Esophagus squamous epithelium (tissue), 4 donors: ENCODE measurements around the gene TSPAN11.

Experiments used
- CTCF ChIP-seq, 6 experiments: fragments of 450-650 bp in 4 of 6; fragments of 200-600 bp in 2 of 6; sonication (generic) in 2 of 6; IDR thresholded peaks; one replicate each; pipeline ENCODE4 v1.5.1; 2016 to 2019; ENCODE audit warnings: antibody characterized with exemption in 6 of 6, mild to moderate bottlenecking in 4 of 6, moderate library complexity in 4 of 6
- POLR2A ChIP-seq, 4 donors: fragments of 450-650 bp; IDR thresholded peaks; one replicate each; pipeline ENCODE4 v1.6.1; 2017; ENCODE audit warnings: antibody characterized with exemption in 4 of 4, mild to moderate bottlenecking in 4 of 4, moderate library complexity in 3 of 4

GRCh38 chr12:31009976-31010375 is 83.4 kb downstream of the TSPAN11 start:
- TF ChIP-seq CTCF (IDR thresholded peaks at IDR 0.05) (no peak), POLR2A (IDR thresholded peaks at IDR 0.05) (no peak)
